ENCODE measurements around the gene CERCAM. TPM values are rescaled to one million over a fixed set of nuclear protein-coding genes. Genes with fewer than 3 reads are reported as not detected.

The CERCAM gene
- total and polyA plus RNA-seq, 2 experiments from 2014 or later = 49.2 to 117 TPM

DNA sequence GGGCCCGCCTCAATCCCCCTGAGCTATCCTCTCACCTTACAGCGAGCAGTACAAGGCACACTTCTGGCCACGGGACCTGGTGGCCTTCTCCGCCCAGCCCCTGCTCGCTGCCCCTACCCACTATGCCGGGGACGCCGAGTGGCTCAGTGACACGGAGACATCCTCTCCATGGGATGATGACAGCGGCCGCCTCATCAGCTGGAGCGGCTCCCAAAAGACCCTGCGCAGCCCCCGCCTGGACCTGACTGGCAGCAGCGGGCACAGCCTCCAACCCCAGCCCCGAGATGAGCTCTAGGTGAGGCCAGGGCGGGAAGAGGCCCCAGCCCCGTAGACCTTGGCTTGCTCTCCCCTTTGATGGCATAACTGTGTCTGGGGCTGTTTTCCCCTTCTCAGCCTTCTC is 15.0 kb downstream of the CERCAM start:
- H3K9me3 ChIP-seq (ENCODE audit: low read depth) = no peaks in the 10 kb centered on the region
- H3K9me2 ChIP-seq (replicated peaks; ENCODE audit: insufficient read depth) = no peaks in the 10 kb centered on the region
- no peak overlapping the region for H3K4me3 ChIP-seq
- WGBS (ENCODE audit: low lambda C conversion rate, missing lambda C conversion rate) = 92% methylated on average over 17 of the region's 18 CpGs
- no peaks in the 10 kb centered on the region for H4K20me1 ChIP-seq (ENCODE audit: insufficient read depth, poor library complexity, severe bottlenecking)
- no peaks in the 10 kb centered on the region for H3K36me3 ChIP-seq (replicated peaks; ENCODE audit: insufficient read depth, low read depth)
- no peak overlapping the region for H3K27ac ChIP-seq
- H3K27me3 ChIP-seq = no peaks in the 10 kb centered on the region
- no peak for TF ChIP-seq EZH2phosphoT487 (IDR thresholded peaks at IDR 0.05; ENCODE audit: low read depth, severe bottlenecking, unreplicated experiment)
- no peak for TF ChIP-seq EZH2 (IDR thresholded peaks at IDR 0.05; ENCODE audit: borderline replicate concordance)
- TF ChIP-seq, protein P1, sequence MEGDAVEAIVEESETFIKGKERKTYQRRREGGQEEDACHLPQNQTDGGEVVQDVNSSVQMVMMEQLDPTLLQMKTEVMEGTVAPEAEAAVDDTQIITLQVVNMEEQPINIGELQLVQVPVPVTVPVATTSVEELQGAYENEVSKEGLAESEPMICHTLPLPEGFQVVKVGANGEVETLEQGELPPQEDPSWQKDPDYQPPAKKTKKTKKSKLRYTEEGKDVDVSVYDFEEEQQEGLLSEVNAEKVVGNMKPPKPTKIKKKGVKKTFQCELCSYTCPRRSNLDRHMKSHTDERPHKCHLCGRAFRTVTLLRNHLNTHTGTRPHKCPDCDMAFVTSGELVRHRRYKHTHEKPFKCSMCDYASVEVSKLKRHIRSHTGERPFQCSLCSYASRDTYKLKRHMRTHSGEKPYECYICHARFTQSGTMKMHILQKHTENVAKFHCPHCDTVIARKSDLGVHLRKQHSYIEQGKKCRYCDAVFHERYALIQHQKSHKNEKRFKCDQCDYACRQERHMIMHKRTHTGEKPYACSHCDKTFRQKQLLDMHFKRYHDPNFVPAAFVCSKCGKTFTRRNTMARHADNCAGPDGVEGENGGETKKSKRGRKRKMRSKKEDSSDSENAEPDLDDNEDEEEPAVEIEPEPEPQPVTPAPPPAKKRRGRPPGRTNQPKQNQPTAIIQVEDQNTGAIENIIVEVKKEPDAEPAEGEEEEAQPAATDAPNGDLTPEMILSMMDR (IDR thresholded peaks at IDR 0.05; ENCODE audit: poor library complexity) = no peak
- H3K4me2 ChIP-seq = no peak overlapping the region
- H2AFZ ChIP-seq = no peak overlapping the region
- H3K4me1 ChIP-seq (ENCODE audit: insufficient read depth) = no peaks in the 10 kb centered on the region
- no peak for DNase-seq (ENCODE audit: low spot score)
- no peaks in the 10 kb centered on the region for H3K79me2 ChIP-seq

DNA sequence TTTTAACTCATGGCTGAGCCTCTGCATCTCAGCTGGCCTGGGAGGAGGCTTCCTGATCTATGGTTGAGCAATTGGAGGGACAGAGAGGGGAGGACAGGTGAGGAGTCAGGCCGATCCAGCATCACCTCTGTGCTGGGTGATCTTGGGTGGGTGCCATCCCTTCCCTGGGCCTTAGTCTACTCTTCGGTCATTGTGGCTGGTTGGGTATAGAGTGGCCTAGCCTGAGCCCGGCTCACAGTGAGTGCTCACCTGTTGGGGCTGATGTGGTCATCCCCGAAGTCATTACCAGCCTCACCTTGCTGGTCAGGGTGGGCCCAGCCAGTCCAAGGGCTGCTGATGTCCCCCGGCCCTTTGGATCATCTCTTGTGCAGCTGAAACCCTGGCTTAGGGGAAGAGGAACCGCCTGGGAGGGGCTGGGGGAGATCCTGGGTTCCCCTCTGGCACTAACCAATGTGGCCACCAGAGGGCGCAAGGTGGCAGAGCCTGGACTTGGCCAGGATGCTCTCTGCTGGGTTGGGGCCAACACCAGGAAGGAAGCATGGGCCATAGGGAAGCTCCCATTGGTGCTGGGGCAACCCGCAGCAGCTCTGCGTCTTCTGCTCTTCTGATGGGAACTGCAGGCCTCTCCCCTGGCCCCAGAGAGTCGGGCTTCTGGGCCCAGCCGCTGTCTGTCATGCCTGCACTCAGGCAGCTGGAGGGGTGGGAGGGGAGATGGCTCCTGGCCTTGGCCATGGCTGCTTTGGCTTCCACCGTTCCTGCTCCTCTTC is 17.9 kb downstream of the CERCAM start:
- Histone ChIP-seq H3K4me3 (no peak overlapping the region), H3K4me2 (no peak overlapping the region), H3K79me2 (no peaks in the 10 kb centered on the region), H3K9me2 (replicated peaks; ENCODE audit: insufficient read depth) (no peaks in the 10 kb centered on the region), H3K4me1 (ENCODE audit: insufficient read depth) (no peaks in the 10 kb centered on the region), H3K27me3 (no peaks in the 10 kb centered on the region), H3K27ac (no peak overlapping the region), H4K20me1 (ENCODE audit: insufficient read depth, poor library complexity, severe bottlenecking) (no peaks in the 10 kb centered on the region), H3K9me3 (ENCODE audit: low read depth) (no peaks in the 10 kb centered on the region), H2AFZ (no peak overlapping the region), H3K36me3 (replicated peaks; ENCODE audit: insufficient read depth, low read depth) (no peaks in the 10 kb centered on the region)
- TF ChIP-seq, protein P1 (IDR thresholded peaks at IDR 0.05; ENCODE audit: poor library complexity) = peak; percentile 86
- no peak for TF ChIP-seq EZH2 (IDR thresholded peaks at IDR 0.05; ENCODE audit: borderline replicate concordance)
- peak; percentile 88 for DNase-seq (ENCODE audit: low spot score)
- 50% methylated on average over 12 of the region's 12 CpGs for WGBS (ENCODE audit: low lambda C conversion rate, missing lambda C conversion rate)

DNA sequence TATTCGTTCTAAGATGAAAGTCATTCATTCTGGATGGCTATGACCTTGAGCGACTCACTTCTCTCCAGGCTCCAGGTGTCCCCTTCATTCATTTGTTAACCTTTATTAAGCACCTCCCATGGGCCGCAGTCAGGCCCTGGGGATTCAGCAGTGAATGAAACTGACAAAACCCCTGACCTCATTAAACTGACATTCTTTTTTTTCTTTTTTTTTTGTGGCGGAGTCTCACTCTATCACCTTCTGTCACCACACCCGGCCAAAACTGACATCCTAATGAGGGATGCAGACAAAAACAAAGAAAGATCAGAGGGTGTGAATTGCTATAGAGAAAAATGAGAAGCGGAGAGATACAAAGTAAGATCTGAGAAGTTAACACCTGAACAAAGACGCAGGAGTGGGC is 18.6 kb downstream of the CERCAM start:
- H2AFZ ChIP-seq = no peak overlapping the region
- no peak overlapping the region for H3K27ac ChIP-seq
- no peaks in the 10 kb centered on the region for H4K20me1 ChIP-seq (ENCODE audit: insufficient read depth, poor library complexity, severe bottlenecking)
- H3K4me3 ChIP-seq = no peak overlapping the region
- H3K79me2 ChIP-seq = no peaks in the 10 kb centered on the region
- H3K27me3 ChIP-seq = no peaks in the 10 kb centered on the region
- H3K36me3 ChIP-seq (replicated peaks; ENCODE audit: insufficient read depth, low read depth) = no peaks in the 10 kb centered on the region
- H3K4me1 ChIP-seq (ENCODE audit: insufficient read depth) = no peaks in the 10 kb centered on the region
- 93% methylated on average over 7 of the region's 7 CpGs for WGBS (ENCODE audit: low lambda C conversion rate, missing lambda C conversion rate)
- H3K9me2 ChIP-seq (replicated peaks; ENCODE audit: insufficient read depth) = no peaks in the 10 kb centered on the region
- DNase-seq (ENCODE audit: low spot score) = no peak
- H3K9me3 ChIP-seq (ENCODE audit: low read depth) = no peaks in the 10 kb centered on the region
- H3K4me2 ChIP-seq = no peak overlapping the region
- TF ChIP-seq, protein P1 (IDR thresholded peaks at IDR 0.05; ENCODE audit: poor library complexity) = no peak
- TF ChIP-seq EZH2phosphoT487 (IDR thresholded peaks at IDR 0.05; ENCODE audit: low read depth, severe bottlenecking, unreplicated experiment) (no peak), EZH2 (IDR thresholded peaks at IDR 0.05; ENCODE audit: borderline replicate concordance) (no peak)
